DMS153 treated with DMSO at 0.1 percent for 48 hours (cell line): Measurements from ENCODE around the gene MAD1L1.

ENCODE experiments used
- DNase-seq: peaks from one replicate; lab custom pipeline; 2025; ENCODE audit not compliant: unreplicated experiment; lab: John Stamatoyannopoulos, UW

MAD1L1 gene

DNA sequence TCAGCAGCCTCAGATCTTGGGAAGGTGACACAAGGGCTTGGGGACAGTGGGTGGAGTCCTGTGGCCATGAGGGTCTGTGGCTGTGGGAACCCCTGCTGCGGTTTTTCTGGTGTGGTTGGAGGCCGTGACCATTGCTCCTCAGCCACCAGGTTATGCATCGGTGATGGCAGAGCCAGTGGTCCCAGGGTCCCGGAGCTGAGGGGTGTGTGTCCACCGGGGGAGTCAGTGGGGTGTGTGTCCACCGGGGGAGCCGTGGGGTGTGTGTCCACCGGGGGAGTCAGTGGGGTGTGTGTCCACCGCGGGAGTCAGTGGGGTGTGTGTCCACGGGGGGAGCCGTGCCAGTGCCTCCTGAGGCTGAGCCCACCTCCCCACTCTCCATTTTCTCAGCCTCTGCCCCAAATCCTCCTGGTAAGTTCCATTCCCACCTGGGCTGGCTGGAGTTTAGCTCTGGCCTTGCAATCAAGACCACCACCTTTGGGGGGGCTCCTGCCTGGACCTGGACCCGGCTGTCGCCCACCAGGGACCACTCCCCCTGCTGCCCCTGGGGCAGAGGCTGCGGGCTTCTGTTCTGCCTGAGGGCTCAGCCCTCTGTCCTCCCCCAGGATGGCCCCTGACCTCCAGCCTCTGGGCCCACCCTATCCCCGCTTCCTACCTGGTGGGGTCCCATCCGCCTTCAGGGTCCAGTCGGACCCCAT, 419.2 kb downstream of the MAD1L1 start:
- no peak for DNase-seq

DNA sequence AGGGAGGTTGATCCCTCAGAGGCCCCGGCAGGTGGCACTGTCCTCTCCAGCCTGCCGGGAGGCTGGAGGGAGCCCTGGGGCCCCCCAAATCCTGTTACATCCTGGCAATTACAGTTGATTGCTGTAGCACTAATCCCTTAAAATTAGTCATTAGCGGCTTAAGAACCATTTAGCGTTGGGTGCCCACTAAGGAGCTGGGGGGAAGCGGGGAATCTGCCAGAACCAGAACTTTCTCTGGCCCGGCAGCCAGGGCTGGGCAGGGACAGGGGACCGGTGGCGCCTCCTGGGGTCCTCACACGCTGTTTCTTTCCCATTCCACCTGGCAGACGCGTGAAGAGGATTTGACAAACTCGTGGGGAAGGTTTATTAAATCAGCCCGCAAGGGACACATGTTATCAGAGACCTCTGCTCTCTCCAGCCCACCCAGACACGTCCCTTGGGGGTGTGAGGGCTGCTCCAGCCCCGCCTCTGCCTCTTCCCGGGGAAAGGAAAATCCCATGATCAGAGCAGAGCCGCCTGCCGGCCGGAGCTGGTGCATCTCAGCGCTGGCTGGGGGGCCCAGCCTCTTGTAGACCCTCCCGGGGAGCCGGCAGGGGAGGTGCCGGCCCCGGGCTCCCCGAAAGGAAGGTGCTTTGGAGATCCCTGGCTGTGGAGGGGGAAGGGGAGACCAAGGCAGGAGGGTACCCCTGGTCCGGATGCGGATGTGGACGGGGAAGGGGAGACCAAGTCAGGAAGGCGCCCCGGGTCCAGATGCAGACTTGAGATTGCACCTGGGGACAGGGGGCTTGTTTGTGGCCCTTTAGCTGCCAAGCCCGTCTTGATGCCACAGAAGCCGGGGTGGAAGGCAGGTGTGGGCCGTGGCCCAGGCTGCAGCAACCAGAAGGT, 420.0 kb downstream of the MAD1L1 start:
- no peak for DNase-seq

DNA sequence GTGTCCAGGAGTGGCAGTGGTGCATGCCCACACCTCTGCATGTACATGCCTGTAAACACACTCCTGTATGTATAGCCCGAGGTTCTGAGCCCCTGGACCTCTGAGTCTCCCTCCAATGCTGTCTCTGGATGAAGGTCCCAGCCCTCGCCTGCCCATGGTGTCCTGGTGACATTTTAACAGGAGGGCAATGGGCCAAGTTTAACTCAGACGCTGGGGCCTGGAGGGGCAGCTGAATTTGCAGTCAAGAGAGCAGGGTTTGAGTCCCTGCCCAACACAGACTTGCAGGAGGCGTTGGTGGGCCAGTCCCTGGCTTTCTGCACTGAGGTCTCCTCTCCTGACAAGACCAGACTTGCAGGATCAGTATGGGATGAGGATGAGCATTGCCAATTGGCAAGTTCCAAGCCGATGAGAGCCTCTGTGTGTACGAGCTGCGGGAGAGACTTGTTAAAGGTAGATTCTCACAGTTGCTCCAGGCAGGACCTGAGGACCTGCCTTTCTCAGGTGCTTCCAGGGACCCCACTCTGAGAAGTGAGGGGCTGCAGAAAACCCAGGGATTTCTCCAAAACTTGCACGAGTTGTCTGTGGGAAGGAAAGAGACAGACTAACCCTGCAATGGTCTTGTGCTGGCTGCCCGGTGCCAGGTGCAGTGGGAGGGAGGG, 420.8 kb downstream of the MAD1L1 start:
- no peak for DNase-seq

DNA sequence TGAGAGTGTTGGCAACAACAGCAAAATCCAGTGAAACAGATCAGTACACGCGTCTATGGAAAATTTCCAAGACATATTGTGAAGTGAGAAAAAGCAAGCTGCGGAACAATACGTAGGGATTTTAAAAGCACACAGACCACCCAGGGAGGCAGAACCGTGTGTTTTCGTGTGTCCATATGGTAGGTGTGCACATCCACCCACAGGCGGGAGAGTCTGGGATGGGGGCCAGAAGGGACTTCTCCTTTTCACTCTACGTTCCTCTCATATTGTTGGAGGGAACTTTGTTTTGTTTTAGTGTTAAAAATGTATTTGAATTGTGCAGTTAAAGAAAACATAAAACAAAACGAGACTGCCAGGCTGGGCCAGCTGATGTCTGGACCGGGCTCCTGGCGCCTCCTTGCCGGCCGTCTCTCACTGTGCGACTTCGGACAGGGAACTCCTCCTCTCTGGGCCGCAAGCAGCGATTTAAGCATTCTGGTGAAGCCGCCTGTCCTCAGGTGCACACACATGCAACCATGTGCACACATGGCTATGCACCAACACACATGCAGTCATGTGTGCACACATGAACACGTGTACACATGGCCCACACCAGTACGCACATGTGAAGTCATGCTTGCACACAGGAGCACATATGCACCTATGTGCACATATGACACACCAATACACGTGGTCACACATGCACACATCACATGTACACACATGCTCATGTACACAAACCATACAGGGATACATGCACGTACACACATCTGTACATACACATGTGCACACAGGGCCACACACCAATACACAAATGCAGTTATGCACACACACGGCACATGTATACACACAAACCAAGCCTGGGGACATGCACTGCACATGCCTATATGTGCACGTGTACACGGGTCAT, 421.5 kb downstream of the MAD1L1 start:
- no peak for DNase-seq

DNA sequence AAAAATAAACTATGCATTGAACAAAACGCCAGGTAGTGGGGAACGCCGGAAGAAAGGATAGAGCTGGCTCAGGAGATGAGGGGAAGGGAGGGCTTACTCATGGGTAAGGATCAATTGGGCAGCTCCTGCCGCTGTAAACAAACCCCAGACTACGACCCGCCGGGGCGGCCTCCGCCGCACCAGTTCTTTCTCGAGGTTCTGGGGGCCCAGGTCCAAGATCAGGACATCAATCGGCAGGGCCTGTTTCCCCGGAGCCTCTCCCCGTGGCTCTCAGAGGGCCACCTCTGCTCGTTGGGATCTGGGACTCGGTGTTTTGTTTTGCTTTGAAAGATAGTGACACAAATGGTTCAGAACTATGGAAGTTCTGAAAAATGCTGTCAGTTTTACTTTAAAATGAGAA, 422.2 kb downstream of the MAD1L1 start:
- DNase-seq = no peak

DNA sequence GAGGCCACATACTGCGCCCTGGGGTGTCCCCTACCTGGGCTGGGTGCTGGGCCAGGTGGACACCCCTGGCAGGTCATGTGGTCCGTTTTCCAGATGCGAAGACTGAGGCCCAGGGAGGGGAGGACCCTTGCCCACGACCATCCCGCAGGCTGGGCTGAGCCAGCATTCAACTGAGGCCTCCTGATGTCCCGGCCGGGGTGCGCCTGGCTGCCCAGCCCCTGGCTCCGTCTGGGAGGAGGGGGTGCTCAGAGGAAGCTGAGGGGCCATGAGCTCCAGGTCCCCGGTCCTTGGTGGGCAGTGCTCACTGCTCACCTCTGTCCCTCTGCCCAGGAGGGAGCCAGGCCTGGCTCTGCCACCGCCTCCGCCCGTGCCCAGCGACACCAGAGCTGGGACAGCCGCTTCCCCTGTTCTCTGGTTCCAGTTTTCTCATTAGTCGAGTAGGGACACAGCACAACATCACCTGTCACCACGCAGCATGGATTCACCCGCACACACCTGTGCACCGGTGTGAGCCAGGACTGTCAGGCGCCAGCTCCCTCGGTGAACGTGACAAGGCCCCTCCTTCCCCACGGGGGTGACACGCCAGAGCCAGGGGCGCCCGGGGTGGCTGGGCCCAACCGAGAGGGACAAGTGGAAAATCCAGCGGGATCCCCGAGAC, 423.0 kb downstream of the MAD1L1 start:
- no peak for DNase-seq

DNA sequence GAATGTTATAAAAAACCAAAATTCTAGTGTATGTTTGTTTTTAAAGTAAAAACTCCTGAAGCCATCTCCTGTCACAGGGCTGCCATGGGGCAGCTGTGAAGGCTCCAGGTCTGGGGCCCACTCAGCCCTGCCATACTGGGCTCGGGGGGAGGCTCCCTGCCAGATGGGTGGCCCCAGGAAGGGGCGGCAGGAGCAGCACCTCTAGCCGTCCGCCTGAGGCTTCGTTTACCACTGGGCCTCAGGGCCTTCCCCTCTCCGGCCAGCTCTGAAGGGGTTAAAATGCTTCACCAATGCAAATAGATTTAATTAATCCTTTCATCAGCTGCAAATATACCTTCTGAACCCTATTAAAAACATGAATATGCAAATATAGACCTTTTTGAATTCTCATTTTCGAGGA, 423.7 kb downstream of the MAD1L1 start:
- no peak for DNase-seq

DNA sequence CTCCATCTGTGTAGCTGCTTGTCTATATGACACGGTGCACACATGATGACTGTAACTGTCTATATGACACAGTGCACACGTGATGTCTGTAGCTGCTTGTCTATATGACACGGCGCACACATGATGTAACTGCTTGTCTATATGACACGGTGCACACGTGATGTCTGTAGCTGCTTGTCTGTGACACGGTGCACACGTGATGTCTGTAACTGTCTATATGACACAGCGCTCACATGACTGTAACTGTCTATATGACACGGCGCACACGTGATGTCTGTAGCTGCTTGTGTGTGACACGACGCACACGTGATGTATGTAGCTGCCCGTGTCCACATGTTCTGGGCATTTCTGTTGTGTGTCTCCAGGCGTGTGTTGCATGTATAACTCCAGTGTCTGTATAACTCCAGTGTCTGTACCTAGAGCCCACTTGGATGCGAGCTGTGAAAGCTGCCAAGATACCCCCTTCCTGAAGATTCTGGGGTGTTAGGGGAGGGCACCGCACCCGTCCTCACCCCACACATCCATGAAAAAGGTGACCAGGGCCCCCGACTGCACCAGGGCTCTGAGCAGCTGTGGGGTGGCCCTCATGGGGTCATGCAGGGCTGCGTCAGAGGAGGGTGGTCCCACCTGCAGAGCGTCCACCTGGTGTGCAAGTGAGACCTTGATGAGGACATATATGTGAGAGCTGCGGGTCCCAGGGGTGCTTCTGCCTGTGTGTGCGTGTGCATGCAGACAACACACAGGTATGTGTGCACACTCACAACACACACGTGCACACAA, 424.7 kb downstream of the MAD1L1 start:
- DNase-seq = no peak

DNA sequence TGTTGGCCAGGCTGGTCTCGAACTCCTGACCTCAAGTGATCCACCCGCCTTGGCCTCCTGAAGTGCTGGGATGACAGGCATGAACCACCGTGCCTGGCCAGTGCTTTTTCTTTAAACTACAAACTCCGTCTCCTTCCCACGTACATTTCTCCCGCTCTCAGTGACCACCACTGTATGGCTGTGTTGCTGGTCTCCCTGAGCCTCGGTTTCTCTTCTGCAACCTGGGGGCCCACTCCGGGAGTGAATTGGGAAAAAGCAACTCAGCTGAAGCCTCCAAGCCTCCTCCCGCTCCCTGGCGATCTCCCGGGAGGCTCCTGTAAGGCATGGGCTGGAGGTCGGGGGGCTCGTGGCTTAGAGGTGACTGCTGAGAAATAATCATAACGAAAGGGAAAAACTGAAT, 426.4 kb downstream of the MAD1L1 start:
- DNase-seq = no peak

DNA sequence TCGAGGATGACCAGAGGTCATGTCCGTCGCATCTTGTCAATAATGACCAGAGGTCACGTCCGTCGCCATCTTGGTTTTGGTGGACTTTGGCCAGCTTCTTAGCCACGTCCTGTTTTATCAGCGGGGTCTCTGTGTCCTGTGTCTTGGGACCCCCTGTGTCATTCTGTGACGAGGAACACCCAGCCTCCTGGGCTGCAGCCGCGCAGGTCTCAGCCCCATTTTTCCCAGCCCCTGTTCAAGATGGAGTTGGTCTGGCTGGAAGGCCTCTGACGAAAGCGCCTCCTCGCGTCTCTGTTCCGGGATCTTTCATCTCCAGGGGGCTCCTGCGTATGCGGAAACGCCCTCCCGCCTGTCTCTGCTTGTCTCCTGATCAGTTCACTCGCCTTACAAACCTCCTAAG, 428.4 kb downstream of the MAD1L1 start:
- DNase-seq = no peak

DNA sequence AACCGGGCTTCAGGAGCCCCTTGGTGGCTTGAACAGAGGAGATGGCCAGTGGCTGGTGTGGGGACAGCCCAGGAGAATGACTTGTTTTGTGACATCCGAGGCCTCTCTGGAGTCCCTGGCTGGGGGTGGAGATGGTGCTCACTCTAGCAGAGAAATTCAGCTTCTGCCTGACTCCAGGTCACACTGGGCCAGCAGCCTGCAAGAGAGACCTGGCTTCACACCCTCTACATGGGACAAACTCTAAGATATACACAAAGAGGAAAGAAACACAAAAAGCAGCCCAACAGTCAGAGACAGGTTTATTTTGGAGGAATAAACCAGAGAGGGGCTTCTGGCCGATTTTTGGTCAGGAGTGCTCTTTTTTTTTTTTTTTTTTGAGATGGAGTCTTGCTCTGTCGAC, 429.8 kb downstream of the MAD1L1 start:
- no peak for DNase-seq

DNA sequence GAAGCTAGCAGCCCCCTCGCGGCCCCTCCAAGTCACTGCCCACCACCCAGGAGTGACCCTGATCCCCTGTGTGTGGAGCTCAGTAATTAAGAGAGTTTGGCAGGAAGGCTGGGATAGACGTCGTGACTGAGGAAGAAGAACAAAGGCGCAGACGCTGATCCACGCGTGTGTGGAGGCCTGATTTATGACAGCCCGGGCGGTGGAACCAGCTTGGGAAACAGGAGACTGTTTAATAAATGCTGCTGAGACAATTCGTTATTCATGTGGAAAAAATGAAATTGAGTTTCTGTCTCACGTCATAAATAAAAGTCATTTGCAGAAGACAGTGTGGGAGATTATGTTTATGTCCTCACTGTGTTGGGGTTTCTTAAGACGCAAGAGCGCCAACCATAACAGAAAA, 431.8 kb downstream of the MAD1L1 start:
- DNase-seq = no peak

DNA sequence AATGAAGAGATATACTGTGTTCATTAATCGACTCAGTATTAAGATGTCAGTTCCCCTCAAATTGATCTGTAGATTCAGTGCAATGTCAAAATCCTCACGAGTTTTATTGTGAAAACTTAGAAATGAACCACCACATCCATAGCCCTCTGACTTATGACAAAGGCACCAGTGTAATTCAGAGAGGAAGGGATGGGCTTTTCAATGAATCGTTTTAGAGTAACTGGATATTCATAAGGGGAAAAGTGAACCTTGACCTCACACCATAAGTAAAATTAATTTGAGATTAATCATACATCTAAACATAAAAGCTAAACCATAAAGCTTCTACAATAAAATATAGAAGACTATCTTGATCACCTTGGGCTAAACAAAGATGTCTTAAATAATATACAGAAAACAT, 434.6 kb downstream of the MAD1L1 start:
- no peak for DNase-seq

DNA sequence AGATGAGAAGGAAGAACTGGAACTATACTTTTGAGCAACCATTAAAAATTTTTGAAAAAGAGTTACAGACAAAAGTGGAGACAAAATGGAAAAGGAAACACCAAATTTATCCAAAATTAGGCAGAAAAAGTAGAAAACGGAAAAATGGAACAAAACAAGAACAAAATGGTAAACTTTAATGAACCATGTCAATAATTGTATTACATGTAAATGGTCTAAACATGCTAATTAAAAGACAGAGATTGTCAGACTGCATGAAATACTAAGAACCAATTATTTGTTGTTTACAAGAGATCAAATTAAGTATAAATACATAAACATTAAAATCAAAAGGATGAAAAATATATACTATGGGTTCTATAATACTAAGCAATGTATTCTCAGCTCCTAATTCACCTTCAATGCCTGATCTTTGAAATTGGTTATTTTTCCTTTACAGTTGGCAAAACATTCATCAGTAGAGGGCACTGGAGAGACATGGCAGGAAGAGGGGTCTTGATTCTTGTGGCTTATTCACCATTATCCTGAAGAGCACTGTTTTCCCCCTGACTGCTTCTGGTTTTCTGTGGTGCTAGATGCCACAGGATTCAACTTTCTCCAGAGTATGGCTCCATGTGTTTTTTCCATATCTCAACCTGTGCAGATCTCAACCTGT, 437.7 kb downstream of the MAD1L1 start:
- DNase-seq = no peak

DNA sequence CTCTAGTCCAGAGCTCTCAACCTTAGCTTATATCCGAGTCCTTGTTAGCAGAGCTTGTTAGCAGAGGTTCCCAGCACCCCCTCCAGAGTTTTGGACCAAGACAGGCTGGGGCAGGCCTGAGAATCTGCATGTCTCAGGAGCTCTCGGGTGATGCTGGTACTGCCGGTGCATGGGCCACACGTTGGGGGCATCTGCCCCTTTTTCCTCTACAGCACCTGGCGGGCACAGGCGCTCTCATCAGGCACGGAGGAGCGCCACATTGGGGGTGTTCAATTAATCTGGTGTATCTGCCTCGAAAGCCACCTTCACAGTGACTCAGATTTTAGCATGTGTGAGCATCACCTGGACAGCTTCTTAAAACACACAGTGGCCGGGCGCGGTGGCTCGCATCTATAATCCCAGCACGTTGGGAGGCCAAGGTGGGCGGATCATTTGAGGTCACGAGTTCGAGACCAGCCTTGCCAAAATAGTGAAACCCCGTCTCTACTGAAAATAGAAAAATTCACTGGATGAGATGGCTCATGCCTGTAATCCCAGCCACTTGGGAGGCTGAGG, 445.0 kb downstream of the MAD1L1 start:
- no peak for DNase-seq

DNA sequence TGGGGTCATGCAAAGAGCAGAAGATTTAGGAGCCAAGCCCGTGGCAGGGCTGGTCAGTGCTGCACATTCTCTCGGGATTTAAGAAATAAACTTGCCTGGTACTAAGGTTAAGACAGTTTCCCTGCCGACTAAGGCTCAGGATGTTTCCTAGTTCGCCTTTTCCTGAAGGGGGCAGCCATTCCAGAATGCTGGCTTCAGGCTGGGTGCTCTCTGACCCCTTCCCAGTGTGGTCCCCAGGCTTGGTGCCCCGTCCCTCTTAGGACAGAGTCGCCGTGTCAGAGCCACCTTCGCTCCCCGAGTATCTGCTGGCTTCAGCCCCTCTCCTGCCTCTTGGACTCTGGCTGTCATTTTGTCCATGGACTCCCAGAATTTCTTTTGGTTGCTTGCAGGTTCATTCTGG, 445.5 kb downstream of the MAD1L1 start:
- no peak for DNase-seq

DNA sequence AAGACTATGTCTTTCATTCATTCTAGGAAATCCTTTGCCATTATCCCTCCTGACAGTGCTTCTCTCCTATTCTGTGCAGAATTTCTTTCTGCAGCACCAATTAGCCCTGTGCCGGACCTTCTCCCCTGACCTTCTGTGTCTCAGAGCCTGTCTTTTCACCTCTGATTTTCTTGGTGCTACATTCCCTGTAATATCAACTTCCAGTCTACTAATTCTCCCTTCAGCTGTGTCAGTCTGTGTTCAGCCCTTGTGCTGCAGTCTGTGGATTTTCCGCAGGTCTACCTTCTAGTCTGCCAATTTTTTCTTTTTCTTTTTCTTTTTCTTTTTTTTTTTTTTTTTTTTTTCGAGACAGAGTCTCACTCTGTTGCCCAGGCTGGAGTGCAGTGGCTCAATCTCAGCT, 446.9 kb downstream of the MAD1L1 start:
- DNase-seq = no peak

DNA sequence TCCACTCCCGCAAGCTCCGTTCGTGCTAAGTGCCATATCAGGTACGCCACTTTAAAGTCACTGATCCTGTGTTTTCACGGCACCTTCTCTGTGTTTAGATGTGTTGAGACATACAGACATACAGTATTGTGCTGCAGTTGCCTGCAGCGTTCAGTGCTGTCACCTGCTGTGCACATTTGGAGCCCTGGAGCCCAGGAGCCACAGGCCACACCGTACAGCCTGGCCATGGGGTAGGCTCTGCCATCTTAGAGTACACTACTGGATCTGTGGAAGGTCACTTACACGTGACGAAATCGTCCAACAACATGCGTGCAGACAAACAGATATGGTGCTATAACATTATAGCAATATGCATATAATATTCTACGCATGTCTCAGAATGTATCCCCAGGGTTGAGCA, 451.4 kb downstream of the MAD1L1 start:
- no peak for DNase-seq

DNA sequence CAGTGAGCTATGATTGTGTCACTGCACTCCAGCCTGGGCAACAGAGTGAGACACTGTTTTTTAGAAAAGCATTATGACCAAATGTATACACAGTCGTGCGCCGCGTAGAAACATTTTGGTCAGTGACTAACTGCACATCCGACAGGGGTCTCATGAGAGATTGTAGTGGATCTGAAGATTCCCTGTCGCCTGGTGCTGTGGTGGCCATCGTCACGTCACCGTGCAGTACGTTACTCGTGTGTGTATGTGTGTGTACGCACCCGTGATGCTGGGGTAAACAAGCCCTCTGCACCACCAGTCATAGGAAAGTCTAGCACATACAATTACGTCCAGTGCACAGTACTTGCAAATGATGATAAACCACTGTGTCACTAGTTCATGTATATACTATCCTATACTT, 453.3 kb downstream of the MAD1L1 start:
- no peak for DNase-seq
